ENCODE data around the gene GUCD1. TPM values are rescaled to one million over a fixed set of nuclear protein-coding genes. Genes with fewer than 3 reads are reported as not detected.
"Not testable (repeated sequence)": the region's sequence is repeated elsewhere in the genome, so short reads cannot be mapped to it uniquely, and the experiment has no call there.

Gene GUCD1
- total RNA-seq, 2 donors from 2014 or later: 96.4 to 98.2 TPM

GRCh38 chr22:24565077-24565476 lies 10.1 kb upstream of the GUCD1 start:
- DNase-seq (no peak), ATAC-seq (replicated peaks in 1 of 2) (no peak)
- H3K9me3 Mint-ChIP-seq: no peaks in the 10 kb centered on the region
- no peaks in the 10 kb centered on the region for H3K27me3 Mint-ChIP-seq (ENCODE audit: low read depth)
- peaks cover 51% of the 10 kb centered on the region for H3K4me1 Mint-ChIP-seq (ENCODE audit: low read depth)
- H3K27ac Mint-ChIP-seq: peak overlapping the region; percentile 65
- H3K4me3 Mint-ChIP-seq: no peak overlapping the region
- peaks cover 3 to 9% of the 10 kb centered on the region in 2 donors for H3K36me3 Mint-ChIP-seq (ENCODE audit: insufficient read depth in 2 of 2)

GRCh38 chr22:24564376-24565058 lies 9.6 kb upstream of the GUCD1 start:
- H3K4me1 Mint-ChIP-seq (ENCODE audit: low read depth): peaks cover 56% of the 10 kb centered on the region
- H3K27me3 Mint-ChIP-seq (ENCODE audit: low read depth): no peaks in the 10 kb centered on the region
- H3K36me3 Mint-ChIP-seq (ENCODE audit: insufficient read depth in 2 of 2): peaks cover 3 to 9% of the 10 kb centered on the region in 2 donors
- H3K9me3 Mint-ChIP-seq: no peaks in the 10 kb centered on the region
- no peak for ATAC-seq (replicated peaks in 1 of 2)
- H3K27ac Mint-ChIP-seq: peak overlapping the region; percentile 8
- no peak for DNase-seq
- H3K4me3 Mint-ChIP-seq: no peak overlapping the region

GRCh38 chr22:24563246-24563645 lies 8.3 kb upstream of the GUCD1 start:
- Mint-ChIP-seq H3K36me3 (ENCODE audit: insufficient read depth in 2 of 2) (peaks cover 8 to 16% of the 10 kb centered on the region in 2 donors), H3K9me3 (no peaks in the 10 kb centered on the region), H3K27me3 (ENCODE audit: low read depth) (no peaks in the 10 kb centered on the region), H3K4me1 (ENCODE audit: low read depth) (peaks cover 65% of the 10 kb centered on the region), H3K27ac (peak overlapping the region; percentile 50), H3K4me3 (no peak overlapping the region)
- DNase-seq: no peak
- ATAC-seq (replicated peaks in 1 of 2): no peak

DNA sequence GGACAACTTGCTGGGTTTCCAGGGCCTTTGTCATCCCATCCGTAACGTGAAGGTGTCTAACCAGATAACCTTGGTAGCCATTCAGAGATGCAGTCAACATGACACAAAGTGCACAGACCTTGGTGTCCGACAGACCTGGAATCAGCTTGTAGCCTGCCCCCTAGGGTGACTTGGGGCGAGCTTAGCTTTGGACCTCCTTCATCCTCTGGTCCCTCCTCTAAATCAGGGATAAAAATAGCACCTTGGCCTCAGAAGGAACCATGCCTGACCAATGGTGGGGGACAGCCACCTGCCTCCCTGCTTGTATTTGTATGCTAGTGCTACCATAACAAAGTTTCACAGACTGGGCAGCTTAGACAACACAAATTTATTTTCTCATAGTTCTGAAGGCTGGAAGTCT lies 4.5 kb upstream of the GUCD1 start:
- peaks cover 72% of the 10 kb centered on the region for H3K4me1 Mint-ChIP-seq (ENCODE audit: low read depth)

GRCh38 chr22:24555165-24556039 lies 464 bp upstream of the GUCD1 start, which contains the start of gene SNRPD3:
Gene SNRPD3 (plus strand): TSS chr22:24555999. CDS start chr22:24557675, 1,676 bp downstream.
- DNase-seq (peak; percentile 98), ATAC-seq (replicated peaks in 1 of 2) (peak; percentile 86 to 88)
- H3K27me3 Mint-ChIP-seq (ENCODE audit: low read depth): no peaks in the 10 kb centered on the region
- peaks cover 62% of the 10 kb centered on the region for H3K4me1 Mint-ChIP-seq (ENCODE audit: low read depth)
- H3K36me3 Mint-ChIP-seq (ENCODE audit: insufficient read depth in 2 of 2): peaks cover 21 to 29% of the 10 kb centered on the region in 2 donors
- H3K4me3 Mint-ChIP-seq: peak within 1 kb of the TSS; percentile 94 to 100
- peak within 1 kb of the TSS; percentile 98 for H3K27ac Mint-ChIP-seq
- H3K9me3 Mint-ChIP-seq: no peaks in the 10 kb centered on the region

More for the DNA sequence above, 4.5 kb upstream of the GUCD1 start:
- no peak overlapping the region for H3K4me3 Mint-ChIP-seq
- ATAC-seq (replicated peaks in 1 of 2) (no peak), DNase-seq (no peak)
- H3K27ac Mint-ChIP-seq: peak overlapping the region; percentile 36
- H3K36me3 Mint-ChIP-seq (ENCODE audit: insufficient read depth in 2 of 2): peaks cover 21 to 22% of the 10 kb centered on the region in 2 donors
- H3K27me3 Mint-ChIP-seq (ENCODE audit: low read depth): no peaks in the 10 kb centered on the region
- H3K9me3 Mint-ChIP-seq: no peaks in the 10 kb centered on the region

GRCh38 chr22:24553597-24554312 lies 1.2 kb downstream of the GUCD1 start:
- Mint-ChIP-seq H3K4me3 (peak overlapping the region; percentile 94 to 100), H3K4me1 (ENCODE audit: low read depth) (peaks cover 50% of the 10 kb centered on the region), H3K27me3 (ENCODE audit: low read depth) (no peaks in the 10 kb centered on the region), H3K9me3 (no peaks in the 10 kb centered on the region), H3K36me3 (ENCODE audit: insufficient read depth in 2 of 2) (peaks cover 19 to 28% of the 10 kb centered on the region in 2 donors), H3K27ac (peak overlapping the region; percentile 90)
- ATAC-seq (replicated peaks in 1 of 2) (no peak), DNase-seq (no peak)

DNA sequence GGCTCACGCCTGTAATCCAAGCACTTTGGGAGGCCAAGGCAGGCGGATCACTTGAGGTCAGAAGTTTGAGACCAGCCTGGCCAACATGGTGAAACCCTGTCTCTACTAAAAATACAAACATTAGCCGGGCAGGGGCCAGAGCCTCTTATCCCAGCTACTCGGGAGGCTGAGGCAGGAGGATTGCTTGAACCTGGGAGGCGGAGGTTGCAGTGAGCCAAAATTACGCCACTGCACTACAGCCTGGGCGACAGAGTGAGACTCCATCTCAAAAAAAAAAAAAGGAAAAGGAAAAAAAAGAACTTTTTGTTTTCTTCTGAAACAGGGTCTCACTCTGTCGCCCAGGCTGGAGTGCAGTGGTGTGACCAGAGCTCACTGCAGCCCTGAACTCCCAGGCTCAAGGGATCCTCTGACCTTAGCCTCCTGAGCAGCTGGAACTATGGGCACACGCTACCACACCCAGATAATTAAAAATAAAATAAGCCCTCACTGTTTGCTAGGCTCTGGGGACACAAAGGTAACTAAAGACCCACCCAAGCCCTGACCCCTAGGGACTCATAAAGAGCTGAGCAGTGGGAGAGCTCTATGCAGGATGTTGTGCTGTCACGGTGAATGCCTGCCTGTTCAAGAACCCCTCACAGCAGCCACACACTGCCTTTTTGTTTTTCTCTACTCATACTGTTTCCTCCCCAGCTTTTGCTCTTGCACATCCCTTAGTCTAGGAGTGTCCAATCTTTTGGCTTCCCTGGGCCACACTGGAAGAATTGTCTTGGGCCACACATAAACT lies 2.2 kb downstream of the GUCD1 start:
- H3K27ac Mint-ChIP-seq; ATAC-seq (replicated peaks in 1 of 2); DNase-seq; H3K9me3 Mint-ChIP-seq; H3K27me3 Mint-ChIP-seq (ENCODE audit: low read depth): not testable (repeated sequence)
- peaks cover 14 to 18% of the 10 kb centered on the region in 2 donors for H3K36me3 Mint-ChIP-seq (ENCODE audit: insufficient read depth in 2 of 2)
- peaks cover 39% of the 10 kb centered on the region for H3K4me1 Mint-ChIP-seq (ENCODE audit: low read depth)
- peak overlapping the region; percentile 94 to 100 for H3K4me3 Mint-ChIP-seq

DNA sequence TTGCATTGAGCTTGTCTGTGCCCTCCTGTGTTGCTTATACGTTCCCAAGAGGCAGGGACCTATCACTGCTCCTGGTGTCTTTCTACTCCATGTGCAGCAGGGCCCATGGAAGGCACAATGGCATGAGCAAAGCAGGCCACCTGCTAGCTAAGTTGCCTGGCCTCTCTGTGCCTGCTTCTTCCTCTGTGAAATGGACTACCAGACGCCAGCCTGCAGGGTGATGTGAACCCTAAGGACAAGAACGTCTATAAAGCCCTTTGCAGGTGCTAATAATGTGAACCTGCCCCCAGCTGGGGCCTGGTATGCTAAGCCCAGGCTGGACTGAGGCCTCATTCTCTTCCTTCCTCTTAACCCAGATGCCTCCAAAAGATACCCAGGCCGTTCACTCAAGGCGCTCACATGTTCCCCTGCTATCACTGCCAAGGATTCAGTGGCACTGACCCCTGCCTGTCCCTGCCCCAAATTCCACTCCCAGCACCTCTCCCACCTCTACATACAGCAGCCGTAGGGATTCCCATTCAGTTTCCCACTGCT lies 4.0 kb downstream of the GUCD1 start:
- Mint-ChIP-seq H3K9me3 (no peaks in the 10 kb centered on the region), H3K36me3 (ENCODE audit: insufficient read depth in 2 of 2) (peaks cover 10 to 17% of the 10 kb centered on the region in 2 donors), H3K4me3 (no peak overlapping the region), H3K27me3 (ENCODE audit: low read depth) (no peaks in the 10 kb centered on the region), H3K4me1 (ENCODE audit: low read depth) (peaks cover 25% of the 10 kb centered on the region), H3K27ac (no peak overlapping the region)
- DNase-seq: no peak
- no peak for ATAC-seq (replicated peaks in 1 of 2)

DNA sequence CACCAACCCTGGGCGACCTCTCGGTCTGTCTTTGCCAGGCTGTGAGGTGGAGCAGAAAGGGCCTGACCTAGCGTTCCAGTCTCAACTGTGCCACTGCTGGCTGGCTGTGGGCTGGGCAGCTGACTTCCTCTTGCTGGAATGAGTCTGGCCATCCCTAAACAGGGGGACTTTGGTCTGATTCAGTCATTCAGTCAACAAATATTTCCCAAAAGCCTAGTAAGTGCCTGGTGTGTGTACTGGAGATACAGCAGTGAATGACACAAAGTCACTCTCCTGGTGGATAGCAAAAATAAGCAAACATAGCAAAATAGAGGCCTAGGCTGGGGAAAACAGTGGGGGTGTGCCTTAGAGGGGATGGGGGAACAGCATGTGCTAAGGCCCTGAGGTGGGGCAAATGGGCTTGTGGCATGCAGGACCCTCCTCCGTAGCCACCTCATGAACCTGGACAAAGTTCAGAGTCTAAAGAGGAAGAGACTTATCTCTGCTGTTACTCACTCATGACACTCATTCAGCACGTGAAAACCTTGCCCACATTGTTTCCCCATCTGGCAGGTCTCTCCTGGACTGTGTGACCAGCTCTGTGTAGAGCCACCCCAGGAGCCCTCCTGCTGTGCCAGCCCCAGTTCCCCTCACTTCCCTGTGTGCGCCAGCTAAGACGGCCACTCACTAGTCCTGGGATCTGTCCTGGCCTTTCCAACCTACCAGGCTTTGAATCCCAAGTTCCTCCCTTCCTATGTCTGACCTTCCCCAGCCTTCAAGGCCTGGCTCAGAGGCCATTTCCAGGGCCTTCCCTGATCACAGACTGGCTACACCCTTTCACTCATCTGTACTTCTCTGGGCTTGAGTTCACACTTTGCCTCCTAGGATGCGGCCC lies 4.7 kb downstream of the GUCD1 start:
- Mint-ChIP-seq H3K27me3 (ENCODE audit: low read depth) (no peaks in the 10 kb centered on the region), H3K36me3 (ENCODE audit: insufficient read depth in 2 of 2) (peaks cover 8 to 15% of the 10 kb centered on the region in 2 donors), H3K9me3 (no peaks in the 10 kb centered on the region), H3K27ac (no peak overlapping the region), H3K4me3 (no peak overlapping the region), H3K4me1 (ENCODE audit: low read depth) (peaks cover 25% of the 10 kb centered on the region)
- ATAC-seq (replicated peaks in 1 of 2) (no peak), DNase-seq (no peak)

DNA sequence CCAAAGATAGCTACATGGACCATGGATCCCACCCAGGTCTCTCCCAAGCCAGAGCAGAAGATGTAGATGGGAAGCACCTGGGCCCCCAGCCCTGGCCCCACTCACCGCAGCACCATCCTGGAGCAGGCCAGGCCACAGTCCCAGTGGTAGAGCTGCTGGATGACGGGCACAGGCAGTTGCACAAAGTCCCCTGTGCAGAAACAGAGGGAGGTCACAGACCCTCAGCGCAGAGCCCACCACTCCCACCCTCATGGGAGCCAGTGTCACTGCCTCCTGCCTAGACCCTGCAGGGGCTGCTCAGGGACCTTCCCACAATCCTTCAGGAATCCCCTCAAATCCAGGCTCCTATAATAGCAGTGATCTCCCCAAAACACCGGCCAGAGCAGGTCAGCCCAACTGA lies 6.1 kb downstream of the GUCD1 start:
- no peak for DNase-seq
- Mint-ChIP-seq H3K27me3 (ENCODE audit: low read depth) (no peaks in the 10 kb centered on the region), H3K4me1 (ENCODE audit: low read depth) (peaks cover 18% of the 10 kb centered on the region), H3K36me3 (ENCODE audit: insufficient read depth in 2 of 2) (peaks cover 5 to 13% of the 10 kb centered on the region in 2 donors), H3K27ac (no peak overlapping the region), H3K4me3 (no peak overlapping the region), H3K9me3 (no peaks in the 10 kb centered on the region)
- no peak for ATAC-seq (replicated peaks in 1 of 2)

- ATAC-seq (replicated peaks in 1 of 2) (no peak), DNase-seq (no peak)
- Mint-ChIP-seq H3K9me3 (no peaks in the 10 kb centered on the region), H3K27me3 (ENCODE audit: low read depth) (no peaks in the 10 kb centered on the region), H3K4me3 (no peak overlapping the region), H3K4me1 (ENCODE audit: low read depth) (no peaks in the 10 kb centered on the region), H3K27ac (no peak overlapping the region), H3K36me3 (ENCODE audit: insufficient read depth in 2 of 2) (peaks cover 4 to 8% of the 10 kb centered on the region in 2 donors)
Measured at GRCh38 chr22:24543679-24544243, 11.2 kb downstream of the GUCD1 start.

Data from activated T-cell treated with anti-CD3 and anti-CD28 coated beads, Interleukin-2, amount 50 U/mL, for 72 hours (primary cell).